HG03196 (cell line): ENCODE results near the gene FCER2.
A peak's percentile ranks its signal among the peaks of the same experiment; 100 is the strongest.

Source experiments
- ATAC-seq: cut with Tn5 transposase; IDR thresholded peaks from one replicate; pipeline ENCODE4 v1.9.1; 2021; ENCODE audit not compliant: unreplicated experiment

Gene FCER2

DNA sequence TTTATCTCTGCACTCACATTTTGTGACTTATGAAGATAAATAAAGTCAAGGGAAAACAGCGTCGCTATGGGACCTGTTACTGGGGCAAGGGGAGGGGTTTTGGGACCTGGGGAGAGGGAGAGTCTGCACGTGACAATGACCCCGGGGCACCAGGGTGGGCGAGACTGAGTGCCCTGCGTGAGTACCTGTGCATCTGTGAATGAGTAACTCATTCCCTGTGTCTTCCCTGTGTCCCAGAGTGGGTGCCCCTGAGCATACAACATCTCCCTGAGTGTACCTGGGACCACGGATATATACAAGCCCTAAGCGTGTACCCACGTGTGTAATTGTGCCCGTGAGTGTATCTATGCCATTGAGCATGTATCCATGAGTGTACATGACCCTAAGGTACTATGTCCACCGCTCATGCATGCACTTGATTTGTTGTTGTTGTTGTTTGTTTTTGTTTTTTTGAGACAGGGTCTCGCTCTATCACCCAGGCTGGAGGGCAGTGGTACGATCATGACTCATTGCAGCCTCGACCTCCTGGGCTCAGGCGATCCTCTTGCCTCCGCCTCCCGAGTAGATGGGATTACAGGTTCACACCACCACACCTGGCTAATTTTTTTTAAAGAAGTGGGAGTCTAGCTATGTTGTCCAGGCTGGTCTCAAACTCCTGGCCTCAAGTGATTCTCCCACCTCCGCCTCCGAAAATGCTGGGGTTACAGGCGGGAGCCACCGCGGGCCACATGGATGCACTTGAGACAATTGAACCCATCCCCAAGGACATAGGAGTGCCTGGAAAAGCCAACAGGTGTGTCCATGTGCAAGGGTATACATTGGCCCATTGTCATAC is 21.9 kb downstream of the FCER2 start:
- ATAC-seq, result no peak

DNA sequence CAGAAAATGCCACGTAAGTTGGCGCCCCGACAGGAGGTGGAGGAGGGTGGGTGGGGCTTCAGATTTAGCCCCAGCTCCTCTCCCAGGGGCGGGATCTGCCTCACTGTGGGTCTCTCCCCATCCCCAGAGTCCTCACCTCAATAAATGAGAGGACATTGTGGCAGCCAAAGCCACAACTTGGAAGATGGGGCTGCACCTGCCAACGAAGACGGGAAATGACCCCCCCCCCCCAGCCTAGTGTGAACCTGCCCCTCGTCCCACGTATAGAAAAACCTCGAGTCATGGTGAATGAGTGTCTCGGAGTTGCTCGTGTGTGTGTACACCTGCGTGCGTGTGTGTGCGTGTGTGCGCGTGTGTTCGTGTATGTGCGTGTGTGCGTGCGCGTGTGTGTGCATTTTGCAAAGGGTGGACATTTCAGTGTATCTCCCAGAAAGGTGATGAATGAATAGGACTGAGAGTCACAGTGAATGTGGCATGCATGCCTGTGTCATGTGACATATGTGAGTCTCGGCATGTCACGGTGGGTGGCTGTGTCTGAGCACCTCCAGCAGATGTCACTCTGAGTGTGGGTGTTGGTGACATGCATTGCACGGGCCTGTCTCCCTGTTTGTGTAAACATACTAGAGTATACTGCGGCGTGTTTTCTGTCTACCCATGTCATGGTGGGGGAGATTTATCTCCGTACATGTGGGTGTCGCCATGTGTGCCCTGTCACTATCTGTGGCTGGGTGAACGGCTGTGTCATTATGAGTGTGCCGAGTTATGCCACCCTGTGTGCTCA is 22.8 kb downstream of the FCER2 start:
- ATAC-seq, result peak; percentile 33

DNA sequence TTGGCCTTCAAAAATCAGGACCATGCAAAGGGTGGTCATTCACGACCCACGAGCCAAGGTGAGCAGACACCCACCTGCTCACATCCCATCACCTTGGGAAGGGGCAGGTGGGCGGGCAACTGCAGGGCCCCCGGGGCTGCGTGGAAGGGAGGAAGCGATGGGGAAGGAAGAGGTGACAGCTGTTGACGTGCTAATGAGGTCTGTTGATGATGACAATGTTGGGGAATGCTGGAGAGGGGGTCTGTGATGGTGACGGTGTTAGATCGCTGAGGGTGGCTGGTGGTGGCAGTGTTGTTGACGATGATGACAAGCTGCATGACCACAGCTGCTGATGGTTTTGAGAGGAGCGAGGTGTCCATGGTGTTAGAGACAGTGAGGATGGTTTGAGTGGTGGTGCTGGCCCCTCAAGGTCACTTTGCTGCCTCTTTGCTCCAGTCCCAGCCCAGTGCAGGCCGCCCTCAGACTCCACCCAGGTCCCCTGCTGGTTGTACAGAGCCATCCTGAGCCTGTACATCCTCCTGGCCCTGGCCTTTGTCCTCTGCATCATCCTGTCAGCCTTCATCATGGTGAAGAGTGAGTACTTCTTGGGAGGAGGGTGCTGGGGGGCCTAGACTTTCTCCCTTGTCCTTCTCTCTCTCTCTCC is 24.1 kb downstream of the FCER2 start:
- no peak for ATAC-seq

DNA sequence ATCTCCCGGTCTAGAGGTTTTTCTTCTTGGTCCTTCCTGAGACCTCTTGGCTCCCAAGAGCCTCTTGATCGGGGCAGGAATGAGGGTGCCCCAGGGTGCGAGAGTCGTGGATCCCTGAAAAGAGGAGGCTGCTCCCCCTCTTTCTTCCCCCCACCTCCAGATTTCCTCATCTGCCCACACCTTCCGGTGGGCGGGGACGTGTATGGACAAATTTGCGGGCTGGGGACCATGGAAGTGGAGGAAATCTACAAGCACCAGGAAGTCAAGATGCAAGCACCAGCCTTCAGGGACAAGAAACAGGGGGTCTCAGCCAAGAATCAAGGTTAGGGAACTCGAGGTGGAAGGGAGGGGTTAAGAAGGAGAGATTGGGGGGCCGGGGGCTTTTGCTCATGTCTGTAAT is 25.1 kb downstream of the FCER2 start, which contains the start of gene MCEMP1:
MCEMP1 (plus strand) TSS at position 237 of the 400 bp plus-strand sequence; CDS start at position 268, 31 bp downstream.
- ATAC-seq, result no peak

DNA sequence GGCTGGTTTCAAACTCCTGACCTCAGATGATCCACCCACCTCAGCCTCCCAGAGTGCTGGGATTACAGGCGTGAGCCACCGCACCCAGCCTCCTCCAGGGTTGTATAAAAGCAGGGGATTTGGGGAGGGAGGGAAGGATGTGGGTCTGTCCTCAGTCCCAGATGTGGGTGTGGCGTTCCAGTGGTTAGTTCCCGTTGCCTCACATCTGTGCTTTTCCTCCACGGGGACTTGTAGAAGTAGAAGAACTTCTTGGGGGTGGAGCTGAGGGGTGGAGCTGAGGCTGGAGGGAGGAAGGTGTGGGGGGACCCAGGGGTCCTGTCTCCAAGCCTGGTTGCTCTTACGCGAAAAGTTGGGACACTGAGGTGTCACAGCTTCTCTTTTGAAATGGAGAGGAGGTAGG is 25.6 kb downstream of the FCER2 start:
- ATAC-seq, result no peak

DNA sequence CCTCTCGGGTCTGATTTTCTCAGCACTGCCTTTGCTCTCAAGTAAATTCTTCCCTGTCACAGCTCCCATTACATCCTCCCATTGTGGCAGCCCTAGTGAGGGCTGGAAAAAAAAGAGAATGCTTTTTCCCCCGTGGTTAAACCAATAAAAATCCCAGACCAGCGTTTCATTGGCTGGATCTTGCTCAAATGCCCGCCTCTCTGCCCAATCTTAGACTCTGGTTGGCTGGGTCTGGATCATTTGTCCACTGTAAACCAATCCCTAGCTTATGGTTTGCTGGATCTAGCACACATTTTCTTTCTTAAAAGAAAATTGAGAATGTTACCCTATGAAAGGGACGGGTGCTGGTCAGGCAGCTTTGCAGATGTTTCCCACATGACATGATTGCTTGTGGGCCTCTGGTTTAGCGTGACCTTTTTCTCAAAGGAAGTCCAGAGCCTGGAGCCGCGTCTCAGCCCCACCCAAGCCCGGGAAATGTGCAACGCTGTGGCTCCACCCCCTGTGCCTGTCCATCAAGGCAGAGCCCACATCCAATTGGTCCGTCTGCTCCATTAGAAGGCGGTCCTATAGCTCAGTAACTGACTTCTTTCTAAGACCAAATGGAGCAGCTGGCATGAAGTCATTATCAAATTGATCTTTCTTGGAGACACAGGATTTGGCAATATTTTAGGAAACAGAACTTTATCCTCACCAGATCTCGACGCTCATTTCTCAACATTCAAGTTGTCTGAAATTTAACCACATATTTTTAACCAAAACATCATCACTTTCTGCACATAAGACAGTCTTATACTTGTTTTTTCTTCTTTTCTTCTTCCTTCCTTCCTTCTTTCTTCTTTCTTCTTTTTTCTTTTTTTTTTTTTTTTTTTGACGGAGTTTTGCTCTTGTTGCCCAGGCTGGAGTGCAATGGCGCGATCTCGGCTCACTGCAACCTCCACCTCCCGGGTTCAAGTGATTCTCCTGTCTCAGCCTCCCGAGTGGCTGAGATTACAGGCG is 27.6 kb downstream of the FCER2 start:
- no peak for ATAC-seq

DNA sequence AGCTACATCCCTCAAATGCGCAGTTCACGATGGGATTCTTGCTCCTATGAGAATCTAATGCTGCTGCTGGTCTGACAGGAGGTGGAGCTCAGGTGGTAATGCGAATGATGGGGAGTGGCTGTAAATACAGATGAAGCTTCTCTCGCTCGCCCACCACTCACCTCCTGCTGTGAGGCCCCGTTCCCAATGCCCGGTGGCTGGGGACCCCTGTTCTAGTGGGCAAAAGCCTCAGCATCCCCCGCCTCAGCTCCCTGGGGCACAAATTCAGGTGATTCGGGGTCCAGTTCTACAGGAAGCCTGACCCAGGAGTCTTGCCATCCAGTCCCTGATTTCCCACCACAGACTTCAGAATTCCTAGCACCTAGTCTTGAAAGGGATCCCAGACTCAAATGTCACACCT is 29.4 kb downstream of the FCER2 start:
- ATAC-seq, result no peak

DNA sequence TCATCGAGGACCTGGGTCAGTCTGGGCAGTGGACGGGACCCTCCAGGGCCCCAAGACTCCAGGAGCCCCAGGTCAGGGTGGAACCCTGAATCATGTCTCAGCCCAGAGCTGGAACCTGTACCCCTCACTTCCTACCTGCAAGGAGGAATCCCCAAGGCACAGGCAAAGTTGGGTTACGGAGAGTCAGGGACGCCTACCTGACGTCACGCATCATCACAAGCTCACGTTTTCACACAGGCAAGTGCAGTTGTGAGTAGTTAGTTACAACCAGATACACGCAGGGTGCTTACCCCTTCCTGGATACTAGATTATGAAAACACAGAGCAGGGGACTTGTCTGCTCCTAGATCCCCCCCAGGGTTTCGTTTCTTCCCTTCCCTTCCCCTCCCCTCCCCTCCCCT is 31.1 kb downstream of the FCER2 start:
- no peak for ATAC-seq

DNA sequence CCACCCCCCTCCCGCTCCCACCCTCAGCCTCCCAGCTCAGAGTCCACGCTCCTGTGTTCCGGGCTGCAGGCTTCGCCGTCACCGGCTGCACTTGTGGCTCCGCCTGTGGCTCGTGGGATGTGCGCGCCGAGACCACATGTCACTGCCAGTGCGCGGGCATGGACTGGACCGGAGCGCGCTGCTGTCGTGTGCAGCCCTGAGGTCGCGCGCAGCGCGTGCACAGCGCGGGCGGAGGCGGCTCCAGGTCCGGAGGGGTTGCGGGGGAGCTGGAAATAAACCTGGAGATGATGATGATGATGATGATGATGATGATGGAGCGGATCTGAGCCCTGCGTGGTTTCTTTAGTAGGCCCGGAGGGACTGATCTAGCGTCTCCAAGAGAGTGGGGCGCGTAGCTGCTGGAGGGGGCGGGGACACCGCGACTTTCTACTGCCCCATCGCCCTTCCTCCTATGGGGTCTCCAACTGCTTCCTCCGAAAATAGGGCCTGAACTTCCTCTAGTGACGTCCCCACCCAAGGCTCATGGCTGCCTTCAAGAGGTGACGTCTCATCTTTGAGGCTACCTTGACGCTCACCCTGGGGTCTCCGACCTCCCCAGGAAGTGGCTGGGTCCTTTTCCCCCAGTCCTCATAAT is 31.7 kb downstream of the FCER2 start:
- no peak for ATAC-seq

DNA sequence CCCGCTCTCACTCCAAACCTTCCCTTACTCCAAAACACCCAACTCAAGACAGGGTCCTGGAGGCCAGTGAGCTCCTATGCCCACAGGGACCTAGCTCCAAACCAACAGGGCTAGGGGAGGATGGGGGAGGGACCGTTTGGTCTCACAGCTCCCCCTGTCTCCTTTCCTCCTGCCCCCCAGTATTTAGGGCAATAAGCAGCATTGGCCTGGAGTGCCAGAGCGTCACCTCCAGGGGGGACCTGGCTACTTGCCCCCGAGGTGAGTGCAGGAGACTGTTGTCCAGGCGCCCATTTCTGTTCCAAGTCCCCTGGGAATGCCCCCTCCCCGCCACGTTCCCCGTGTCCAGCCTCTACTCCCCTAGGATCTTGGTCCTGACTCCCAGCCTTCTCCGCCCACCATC is 32.3 kb downstream of the FCER2 start:
- no peak for ATAC-seq

DNA sequence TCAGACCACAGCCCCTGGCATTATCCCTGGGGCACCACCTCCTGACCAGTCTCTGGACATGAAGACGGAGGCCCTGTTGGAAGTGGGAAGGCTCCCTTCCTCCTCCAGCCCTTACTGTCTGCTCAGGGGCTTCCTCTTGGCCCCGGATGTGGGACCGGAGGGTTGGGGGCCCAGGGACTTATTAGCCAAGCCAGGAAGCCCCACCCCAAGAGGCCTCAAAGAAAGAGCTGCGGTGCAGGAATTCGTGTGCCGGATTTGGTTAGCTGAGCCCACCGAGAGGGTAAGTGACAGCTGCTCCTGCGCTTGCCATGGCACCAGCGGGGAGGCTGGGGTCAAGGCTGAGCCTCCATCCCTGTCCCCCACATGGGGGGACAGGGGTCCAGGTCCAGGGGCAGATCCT is 33.1 kb downstream of the FCER2 start, which contains the start of gene RETN:
RETN (plus strand) TSS at position 208 of the 400 bp plus-strand sequence. CDS start 278 bp downstream, outside the sequence.
- ATAC-seq, result no peak

DNA sequence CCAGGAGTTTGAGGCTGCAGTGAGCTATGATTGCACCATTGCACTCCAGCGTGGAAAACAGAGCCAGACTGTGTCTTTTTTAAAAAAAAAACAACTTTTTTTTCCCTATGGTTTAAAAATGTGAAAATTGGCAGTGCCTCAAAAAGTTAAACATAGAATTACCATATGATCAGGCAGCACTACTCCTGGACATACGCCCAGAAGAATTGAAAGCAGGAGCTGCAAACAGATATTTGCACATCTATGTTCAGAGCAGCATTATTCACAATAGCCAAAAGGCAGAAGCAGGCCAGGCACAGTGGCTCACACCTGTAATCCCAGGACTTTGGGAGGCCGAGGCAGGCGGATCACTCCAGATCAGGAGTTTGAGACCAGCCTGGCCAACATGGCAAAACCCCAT is 36.9 kb downstream of the FCER2 start:
- no peak for ATAC-seq

DNA sequence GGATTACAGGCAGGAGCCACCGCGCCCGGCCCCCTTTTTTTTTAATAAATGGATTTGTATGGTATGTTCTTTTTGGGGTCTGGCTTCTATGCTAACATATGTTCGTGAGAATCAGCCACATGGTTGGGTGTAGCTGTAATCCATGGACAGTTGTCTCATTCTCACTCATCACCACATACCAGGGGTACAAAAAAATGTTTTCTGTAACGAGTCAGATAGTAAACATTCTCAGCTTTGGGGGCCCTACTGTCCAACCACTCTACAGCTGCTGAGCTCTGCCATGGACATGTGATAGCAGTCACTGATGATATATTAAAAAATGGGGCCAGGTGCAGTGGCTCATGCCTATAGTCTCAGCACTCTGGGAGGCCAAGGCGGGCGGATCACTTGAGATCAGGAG is 38.2 kb downstream of the FCER2 start:
- no peak for ATAC-seq

DNA sequence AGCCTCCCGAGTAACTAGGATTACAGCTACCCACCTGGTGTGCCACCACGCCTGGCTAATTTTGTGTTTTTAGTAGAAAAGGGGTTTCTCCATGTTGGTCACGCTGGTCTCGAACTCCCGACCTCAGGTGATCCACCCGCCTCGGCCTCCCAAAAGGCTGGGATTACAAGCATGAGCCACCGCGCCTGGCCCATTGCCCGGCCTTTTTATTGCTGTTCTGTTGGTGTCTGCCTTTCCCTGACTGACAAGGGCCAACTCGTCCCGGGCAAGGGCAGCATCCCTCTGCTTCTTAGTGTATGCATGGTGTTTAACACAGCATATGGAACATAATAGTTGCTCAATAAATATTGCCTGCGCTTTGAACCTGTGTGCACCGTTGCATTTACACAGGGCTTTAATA is 39.3 kb downstream of the FCER2 start:
- no peak for ATAC-seq

DNA sequence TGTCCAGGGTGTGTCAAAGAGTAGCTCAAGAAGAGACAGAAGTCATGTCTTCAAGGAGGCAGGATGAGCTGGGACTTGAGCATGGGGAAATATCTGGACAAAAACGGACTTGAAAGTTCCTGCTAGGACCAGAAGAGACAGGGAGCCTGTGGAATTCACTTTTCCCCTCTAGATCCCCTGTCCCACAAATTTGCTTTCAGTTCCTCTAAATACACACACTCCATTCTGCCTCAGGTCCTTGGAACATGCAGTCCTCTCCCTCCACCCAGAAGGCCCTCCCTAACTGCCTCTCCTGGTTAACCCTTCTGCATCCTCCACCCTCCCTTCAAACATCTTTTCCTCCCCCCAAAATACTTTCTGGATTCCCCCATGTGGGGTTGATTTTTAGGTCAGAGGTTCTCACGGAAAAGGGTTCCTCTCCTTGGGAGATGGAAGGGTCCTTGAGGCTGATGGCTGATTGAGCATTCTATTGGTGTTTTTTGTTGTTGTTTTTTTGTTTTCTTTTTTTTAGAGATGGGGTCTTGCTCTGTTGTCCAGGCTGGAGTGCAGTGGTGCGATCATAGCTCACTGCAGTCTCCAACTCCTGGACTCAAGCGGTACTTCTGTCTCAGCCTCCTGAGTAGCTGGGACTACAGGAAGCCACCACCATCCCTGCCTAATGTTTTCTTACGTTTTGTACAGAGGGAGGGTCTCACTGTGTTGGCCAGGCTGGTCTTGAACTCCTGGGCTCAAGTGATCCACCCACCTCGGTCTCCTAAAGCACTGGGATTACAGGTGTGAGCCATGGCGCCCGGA is 40.0 kb downstream of the FCER2 start:
- ATAC-seq, result no peak

DNA sequence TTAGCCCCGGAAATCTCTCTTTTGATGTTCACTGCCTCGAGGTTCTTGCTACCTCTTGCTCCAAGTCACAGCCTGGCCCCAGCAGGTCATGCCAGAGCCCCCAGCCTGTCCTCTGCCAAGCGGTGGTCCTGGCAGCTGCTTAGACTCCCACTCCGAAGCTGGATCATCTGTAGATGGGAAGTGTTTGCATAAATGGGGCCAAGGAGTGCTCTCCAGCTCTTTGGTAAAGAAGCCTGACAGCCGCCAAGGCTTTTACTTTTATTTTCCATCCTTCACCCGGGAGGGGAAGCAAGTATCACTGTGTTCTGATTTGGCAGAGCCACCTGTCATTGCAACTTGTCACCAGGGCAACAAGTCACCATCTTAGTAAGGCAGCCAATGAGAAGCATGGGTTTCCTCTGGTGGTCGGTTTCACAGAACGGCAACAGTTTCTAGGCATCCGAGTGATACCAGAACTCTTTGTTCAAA is 43.7 kb downstream of the FCER2 start:
- ATAC-seq, result no peak

DNA sequence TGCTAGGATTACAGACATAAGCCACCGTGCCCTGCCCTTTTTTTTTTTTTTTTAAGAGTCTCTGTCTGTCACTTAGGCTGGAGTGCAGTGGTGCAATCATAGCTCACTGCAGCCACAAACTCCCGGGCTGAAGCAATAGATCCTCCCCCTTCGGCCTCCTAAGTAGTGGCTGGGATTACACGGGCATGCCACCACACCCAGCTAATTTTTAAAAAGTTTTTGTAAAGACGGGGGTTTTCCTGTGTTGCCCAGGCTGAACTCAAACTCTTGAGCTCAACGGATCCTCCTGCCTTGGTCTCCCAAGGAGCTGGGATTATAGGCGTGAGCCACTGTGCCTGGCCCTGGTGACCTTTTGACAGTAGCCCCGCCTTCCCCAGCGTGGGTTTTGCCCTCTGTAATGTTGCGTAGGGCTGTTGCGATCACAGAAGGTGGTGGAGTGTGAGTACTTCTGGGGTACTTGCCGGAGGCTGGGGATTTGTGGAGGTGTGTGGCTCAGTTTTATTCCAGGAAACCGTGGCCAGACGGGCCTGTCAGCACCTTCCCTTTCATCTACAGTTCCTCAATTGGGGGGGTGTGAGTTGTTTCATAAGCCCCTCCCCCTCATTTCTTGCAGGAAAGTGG is 44.7 kb downstream of the FCER2 start:
- ATAC-seq, result no peak

DNA sequence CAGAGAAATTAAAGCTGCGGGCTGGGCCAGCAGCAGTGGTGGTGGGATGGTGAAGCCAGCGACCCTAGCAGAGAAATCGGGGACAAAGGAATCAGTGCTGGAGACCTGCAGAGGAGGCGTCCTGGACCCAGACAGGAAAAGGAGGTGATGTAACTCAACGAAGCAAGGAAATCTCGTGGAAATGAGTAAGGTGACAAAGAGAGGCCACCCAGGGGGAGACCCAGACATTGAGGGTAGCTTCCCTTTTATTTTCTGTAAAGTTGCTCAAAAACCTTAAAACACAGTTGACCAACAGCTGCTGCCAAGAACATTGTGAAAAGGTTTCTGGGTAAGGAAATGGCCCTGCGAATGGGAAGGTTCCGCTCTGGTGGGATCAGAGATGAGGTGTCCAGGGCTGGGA is 46.4 kb downstream of the FCER2 start:
- ATAC-seq, result no peak

DNA sequence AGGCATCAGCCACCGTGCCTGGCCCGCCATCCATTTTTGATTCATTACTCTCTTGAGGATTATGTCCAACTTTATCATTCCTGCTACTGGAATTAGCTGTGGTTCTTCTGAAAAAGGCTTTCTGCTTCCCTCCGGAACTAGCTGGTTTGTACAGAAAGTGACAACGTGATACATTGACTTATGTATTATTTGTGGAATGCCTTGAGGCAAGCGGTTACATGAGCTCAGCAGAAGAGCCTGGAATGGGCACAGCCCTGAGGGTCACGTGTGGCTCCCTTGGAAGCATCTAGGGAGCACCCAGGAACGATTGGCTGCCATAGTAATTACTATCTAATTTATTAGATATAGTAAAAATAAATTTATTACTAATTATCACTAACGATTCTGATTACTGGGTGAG is 47.5 kb downstream of the FCER2 start:
- ATAC-seq, result no peak
